ENCODE results near the gene GGCX. TPM values are rescaled to one million over a fixed set of nuclear protein-coding genes. Genes with fewer than 3 reads are reported as not detected.
"Not testable (repeated sequence)": the region's sequence is repeated elsewhere in the genome, so short reads cannot be mapped to it uniquely, and the experiment has no call there.

Gene GGCX
- total and polyA plus RNA-seq, 2 experiments from 2014 or later = 24.3 to 32.0 TPM

- Histone ChIP-seq H3K36me3 (peaks cover 54% of the 10 kb centered on the region), H3K9me3 (ENCODE audit: low read depth) (no peaks in the 10 kb centered on the region), H3K4me3 (no peak overlapping the region), H3K4me1 (ENCODE audit: low read depth) (peaks cover 3% of the 10 kb centered on the region), H3K27ac (peak overlapping the region; percentile 57), H3K27me3 (no peaks in the 10 kb centered on the region)
- no peak for TF ChIP-seq CTCF (IDR thresholded peaks at IDR 0.05; ENCODE audit: low read depth, low read length)
- DNase-seq (ENCODE audit: low read depth in 1 of 2, low spot score in 1 of 2) = no peak
Observed at GRCh38 chr2:85545780-85546240, 15.5 kb downstream of the GGCX start.

GRCh38 chr2:85544915-85545779 is 16.1 kb downstream of the GGCX start:
- not testable (repeated sequence) for H3K9me3 ChIP-seq (ENCODE audit: low read depth); H3K4me1 ChIP-seq (ENCODE audit: low read depth); H3K4me3 ChIP-seq; H3K27me3 ChIP-seq; DNase-seq (ENCODE audit: low read depth in 1 of 2, low spot score in 1 of 2)
- Histone ChIP-seq H3K36me3 (peaks cover 53% of the 10 kb centered on the region), H3K27ac (peak overlapping the region; percentile 57)

GRCh38 chr2:85544254-85544691 is 17.0 kb downstream of the GGCX start:
- not testable (repeated sequence) for H3K4me3 ChIP-seq; H3K4me1 ChIP-seq (ENCODE audit: low read depth); DNase-seq (ENCODE audit: low read depth in 1 of 2, low spot score in 1 of 2); H3K9me3 ChIP-seq (ENCODE audit: low read depth); H3K27me3 ChIP-seq
- Histone ChIP-seq H3K36me3 (peaks cover 50% of the 10 kb centered on the region), H3K27ac (peak overlapping the region; percentile 16)

GRCh38 chr2:85542777-85543176 is 18.5 kb downstream of the GGCX start:
- H3K4me3 ChIP-seq = no peak overlapping the region
- H3K4me1 ChIP-seq (ENCODE audit: low read depth) = peaks cover 10% of the 10 kb centered on the region
- H3K9me3 ChIP-seq (ENCODE audit: low read depth) = no peaks in the 10 kb centered on the region
- H3K27ac ChIP-seq = peak overlapping the region; percentile 42
- TF ChIP-seq CTCF (IDR thresholded peaks at IDR 0.05; ENCODE audit: low read depth, low read length) = no peak
- H3K27me3 ChIP-seq = no peaks in the 10 kb centered on the region
- H3K36me3 ChIP-seq = peaks cover 50% of the 10 kb centered on the region
- no peak for DNase-seq (ENCODE audit: low read depth in 1 of 2, low spot score in 1 of 2)

- Histone ChIP-seq H3K9me3 (ENCODE audit: low read depth) (no peaks in the 10 kb centered on the region), H3K27ac (peak overlapping the region; percentile 42), H3K27me3 (no peaks in the 10 kb centered on the region), H3K4me3 (no peak overlapping the region), H3K36me3 (peaks cover 50% of the 10 kb centered on the region), H3K4me1 (ENCODE audit: low read depth) (peaks cover 19% of the 10 kb centered on the region)
- TF ChIP-seq CTCF (IDR thresholded peaks at IDR 0.05; ENCODE audit: low read depth, low read length) = no peak
- DNase-seq (ENCODE audit: low read depth in 1 of 2, low spot score in 1 of 2) = no peak
Observed at GRCh38 chr2:85541753-85542457, 19.4 kb downstream of the GGCX start.

- Histone ChIP-seq H3K27ac (peak overlapping the region; percentile 100), H3K4me3 (peak overlapping the region; percentile 98), H3K36me3 (peaks cover 50% of the 10 kb centered on the region), H3K4me1 (ENCODE audit: low read depth) (peaks cover 25% of the 10 kb centered on the region), H3K9me3 (ENCODE audit: low read depth) (no peaks in the 10 kb centered on the region), H3K27me3 (no peaks in the 10 kb centered on the region)
- TF ChIP-seq CTCF (IDR thresholded peaks at IDR 0.05; ENCODE audit: low read depth, low read length) = no peak
- no peak for DNase-seq (ENCODE audit: low read depth in 1 of 2, low spot score in 1 of 2)
Observed at GRCh38 chr2:85541262-85541661, 20.0 kb downstream of the GGCX start.
